ENCODE measurements around the gene TIGIT.

DNA sequence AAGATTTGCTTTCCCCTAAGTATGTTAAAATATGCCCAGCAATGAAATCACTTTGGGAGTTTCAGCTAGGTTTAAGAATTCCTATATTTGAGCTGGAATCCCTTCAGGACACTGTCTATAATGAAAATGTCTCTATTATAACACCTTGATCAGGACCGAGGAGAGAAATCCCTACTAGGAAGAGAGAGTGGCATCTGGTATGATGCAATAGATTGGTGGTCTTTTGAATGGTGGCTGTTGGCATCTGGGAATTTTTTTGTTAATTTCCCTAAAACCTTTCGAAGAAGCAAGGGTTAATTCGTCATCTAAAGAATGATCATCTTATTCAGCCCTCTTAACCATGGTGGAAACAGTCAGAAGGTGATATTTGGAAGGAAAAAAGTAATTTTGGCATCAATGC is 43.0 kb downstream of the TIGIT start:
- no peak for TF ChIP-seq CTCF (IDR thresholded peaks at IDR 0.05)
- TF ChIP-seq EZH2 (IDR thresholded peaks at IDR 0.05; ENCODE audit: borderline replicate concordance, insufficient read depth, low read depth, low read length, poor library complexity, severe bottlenecking) = no peak
